ENCODE data around the gene RAB20. TPM values are rescaled to one million over a fixed set of nuclear protein-coding genes. Genes with fewer than 3 reads are reported as not detected.

The RAB20 gene
- total RNA-seq, 1 experiment from 2014 or later, result 12.3 TPM

DNA sequence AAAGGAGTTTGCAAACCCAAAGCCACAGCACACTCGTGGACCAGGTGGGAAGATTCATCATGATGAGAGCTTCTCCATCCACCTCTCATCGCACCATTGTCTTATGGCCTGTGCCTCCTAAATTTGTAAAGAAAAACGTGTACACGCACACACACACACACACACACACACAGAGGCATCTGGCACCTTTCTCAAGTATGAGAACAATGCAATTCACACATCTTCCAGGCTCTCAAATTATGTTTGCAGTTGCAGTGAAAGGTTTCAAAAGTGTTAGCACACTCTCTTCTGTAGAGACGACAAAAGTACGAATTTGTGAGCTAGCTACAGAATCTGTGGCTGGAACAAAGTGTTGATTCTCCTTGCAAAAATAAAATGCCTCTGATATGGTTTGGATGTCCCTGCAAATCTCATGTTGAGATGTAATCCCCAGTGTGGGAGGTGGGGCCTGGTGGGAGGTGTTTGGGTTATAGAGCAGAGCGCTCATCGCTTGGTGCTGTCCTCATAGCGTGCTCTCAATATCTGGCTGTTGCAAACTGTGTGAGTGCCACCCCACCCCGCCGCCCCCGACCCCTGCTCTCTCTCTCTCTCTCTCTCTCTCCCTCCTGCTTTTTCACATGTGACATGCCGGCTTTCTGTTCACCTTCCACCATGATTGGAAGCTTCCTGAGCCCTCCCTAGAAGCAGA lies 21.8 kb upstream of the RAB20 start:
- whole genome bisulfite sequencing (ENCODE audit: extremely low coverage, insufficient read length, low lambda C conversion rate), result no CpG with 5 or more reads among the region's 13 CpGs

More for the DNA sequence above, 21.8 kb upstream of the RAB20 start:
- Histone ChIP-seq H4K91ac (ENCODE audit: insufficient read length, low read depth, low read length) (no peak overlapping the region), H3K56ac (ENCODE audit: insufficient read length, low read depth, low read length) (no peak overlapping the region), H3K18ac (ENCODE audit: insufficient read length, low read depth, low read length) (no peak overlapping the region), H3K27me3 (ENCODE audit: insufficient read depth, low read length) (no peaks in the 10 kb centered on the region), H3K79me1 (ENCODE audit: insufficient read depth, low read depth, low read length, poor library complexity, severe bottlenecking) (no peaks in the 10 kb centered on the region), H2BK12ac (ENCODE audit: insufficient read length, low read depth, low read length) (no peak overlapping the region), H4K20me1 (ENCODE audit: control insufficient read depth, insufficient read depth, insufficient read length) (no peaks in the 10 kb centered on the region), H3K23ac (ENCODE audit: insufficient read length, low read depth, low read length) (no peak overlapping the region), H3K4ac (ENCODE audit: low read depth, low read length) (no peak overlapping the region), H4K8ac (replicated peaks; ENCODE audit: insufficient read length, low read depth, low read length) (no peak overlapping the region), H3K79me2 (ENCODE audit: insufficient read depth, low read length) (no peaks in the 10 kb centered on the region), H3K23me2 (ENCODE audit: insufficient read length, low read depth, low read length, poor library complexity, severe bottlenecking) (no peaks in the 10 kb centered on the region), H4K5ac (ENCODE audit: insufficient read length, low read depth, low read length) (no peak overlapping the region), H2BK5ac (ENCODE audit: insufficient read length, low read length) (no peak overlapping the region), H3K14ac (ENCODE audit: insufficient read depth, low read length) (no peak overlapping the region), H2AFZ (ENCODE audit: low read length) (no peak overlapping the region), H3K9me3 (ENCODE audit: control insufficient read depth, low read depth, low read length) (no peaks in the 10 kb centered on the region), H3K4me1 (ENCODE audit: insufficient read depth, low read length) (no peaks in the 10 kb centered on the region), H2BK120ac (ENCODE audit: low read depth, low read length, poor library complexity, severe bottlenecking) (no peak overlapping the region), H2BK15ac (ENCODE audit: low read depth, low read length) (no peak overlapping the region), H3K27ac (ENCODE audit: insufficient read length, low read depth, low read length) (no peak overlapping the region), H3K9ac (ENCODE audit: extremely low read depth, insufficient read length, low read length) (no peak overlapping the region), H2AK5ac (ENCODE audit: insufficient read length, low read length) (no peak overlapping the region), H3T11ph (ENCODE audit: low read length) (no peak overlapping the region), H2BK20ac (ENCODE audit: low read depth, low read length, poor library complexity, severe bottlenecking) (no peak overlapping the region), H3K4me2 (ENCODE audit: insufficient read depth, insufficient read length, low read length) (no peak overlapping the region)
- TF ChIP-seq, protein P1, sequence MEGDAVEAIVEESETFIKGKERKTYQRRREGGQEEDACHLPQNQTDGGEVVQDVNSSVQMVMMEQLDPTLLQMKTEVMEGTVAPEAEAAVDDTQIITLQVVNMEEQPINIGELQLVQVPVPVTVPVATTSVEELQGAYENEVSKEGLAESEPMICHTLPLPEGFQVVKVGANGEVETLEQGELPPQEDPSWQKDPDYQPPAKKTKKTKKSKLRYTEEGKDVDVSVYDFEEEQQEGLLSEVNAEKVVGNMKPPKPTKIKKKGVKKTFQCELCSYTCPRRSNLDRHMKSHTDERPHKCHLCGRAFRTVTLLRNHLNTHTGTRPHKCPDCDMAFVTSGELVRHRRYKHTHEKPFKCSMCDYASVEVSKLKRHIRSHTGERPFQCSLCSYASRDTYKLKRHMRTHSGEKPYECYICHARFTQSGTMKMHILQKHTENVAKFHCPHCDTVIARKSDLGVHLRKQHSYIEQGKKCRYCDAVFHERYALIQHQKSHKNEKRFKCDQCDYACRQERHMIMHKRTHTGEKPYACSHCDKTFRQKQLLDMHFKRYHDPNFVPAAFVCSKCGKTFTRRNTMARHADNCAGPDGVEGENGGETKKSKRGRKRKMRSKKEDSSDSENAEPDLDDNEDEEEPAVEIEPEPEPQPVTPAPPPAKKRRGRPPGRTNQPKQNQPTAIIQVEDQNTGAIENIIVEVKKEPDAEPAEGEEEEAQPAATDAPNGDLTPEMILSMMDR (conservative IDR thresholded peaks at IDR 0.05), result no peak
- Mint-ChIP-seq H3K4me1 (no peaks in the 10 kb centered on the region), H3K9me3 (no peaks in the 10 kb centered on the region), H3K27ac (no peak overlapping the region; a peak in 1 of 7 replicates), H3K36me3 (ENCODE audit: insufficient read depth in 1 of 3, low read depth in 3 of 3) (no peaks in the 10 kb centered on the region), H3K27me3 (ENCODE audit: low read depth) (no peaks in the 10 kb centered on the region; the same call in 1 of the 2 replicates), H3K4me3 (no peak overlapping the region)
- peak; percentile 19 for DNase-seq
